Measurements from ENCODE around the gene CMPK1.

Gene CMPK1

DNA sequence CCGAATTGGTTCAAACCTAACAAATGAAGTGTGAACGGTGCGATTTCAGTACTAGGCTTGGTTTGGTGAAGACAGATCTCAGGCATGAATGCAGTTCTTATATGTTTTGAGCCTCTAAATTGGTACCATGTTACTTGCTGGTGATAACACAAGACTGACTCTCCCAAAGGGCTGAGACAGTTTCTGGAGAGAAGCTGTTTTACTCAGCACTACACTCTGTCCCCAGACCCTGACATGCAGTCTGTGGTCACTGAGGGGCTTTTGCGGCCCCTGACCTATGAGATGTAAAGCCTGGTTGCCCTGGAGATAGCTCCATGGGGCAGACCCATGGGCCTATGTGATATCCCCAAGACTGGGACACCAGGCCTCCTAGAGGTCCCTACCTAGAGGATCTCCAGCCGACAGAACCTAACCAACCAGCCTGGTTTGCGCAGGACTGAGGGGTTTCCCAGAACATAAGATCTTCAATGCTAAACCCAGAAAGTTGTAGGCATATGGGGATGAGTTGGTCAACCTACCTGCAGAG lies 63.1 kb downstream of the CMPK1 start:
- DNase-seq: no peak

DNA sequence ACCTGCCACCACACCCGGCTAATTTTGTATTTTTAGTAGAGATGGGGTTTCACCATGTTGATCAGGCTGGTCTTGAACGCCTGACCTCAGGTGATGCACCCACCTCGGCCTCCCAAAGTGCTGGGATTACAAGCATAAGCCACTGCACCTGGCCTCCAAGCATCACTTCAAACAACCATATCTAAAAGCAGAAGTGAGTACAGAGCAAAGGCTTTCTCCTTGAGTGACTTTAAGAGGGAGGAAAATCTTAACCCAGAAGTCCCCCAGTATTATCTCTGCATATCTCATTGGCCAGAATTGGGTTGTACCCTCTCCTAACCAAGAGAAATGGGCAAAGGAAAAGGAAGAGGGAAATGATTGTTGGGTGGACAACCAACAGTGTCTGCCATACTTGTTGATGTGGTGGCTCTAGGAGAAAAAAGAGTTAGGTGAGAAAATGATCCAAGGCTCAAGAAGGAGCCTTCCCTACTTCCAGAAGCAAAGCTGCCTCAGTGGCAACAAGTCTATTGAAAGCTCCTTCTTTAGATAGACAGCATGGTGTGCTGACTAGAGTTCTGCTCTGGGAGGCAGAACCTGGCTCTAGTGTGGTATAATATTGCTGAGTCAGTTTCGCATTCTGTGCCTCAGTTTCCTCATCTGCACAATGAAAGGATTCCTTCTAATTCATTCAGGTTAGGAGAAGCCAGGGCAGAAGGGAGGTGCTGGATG lies 65.7 kb downstream of the CMPK1 start:
- no peak for DNase-seq

DNA sequence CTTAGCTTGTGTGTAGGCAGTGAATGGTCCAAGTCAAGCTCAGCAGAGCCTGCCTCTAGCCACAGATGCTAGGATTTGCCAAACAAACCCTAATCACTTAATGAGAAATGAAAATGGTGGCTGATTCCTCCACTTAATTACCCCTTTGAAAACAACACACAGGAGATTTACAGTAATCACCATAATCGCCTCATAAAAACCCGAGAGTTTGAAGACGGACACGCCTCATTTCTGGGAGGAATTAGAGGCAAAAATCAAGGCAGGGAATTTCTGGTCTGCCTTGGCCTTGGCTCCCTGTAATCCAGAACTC lies 66.2 kb downstream of the CMPK1 start:
- no peak for DNase-seq

GRCh38 chr1:47401761-47402160 lies 68.2 kb downstream of the CMPK1 start:
- no peak for DNase-seq

DNA sequence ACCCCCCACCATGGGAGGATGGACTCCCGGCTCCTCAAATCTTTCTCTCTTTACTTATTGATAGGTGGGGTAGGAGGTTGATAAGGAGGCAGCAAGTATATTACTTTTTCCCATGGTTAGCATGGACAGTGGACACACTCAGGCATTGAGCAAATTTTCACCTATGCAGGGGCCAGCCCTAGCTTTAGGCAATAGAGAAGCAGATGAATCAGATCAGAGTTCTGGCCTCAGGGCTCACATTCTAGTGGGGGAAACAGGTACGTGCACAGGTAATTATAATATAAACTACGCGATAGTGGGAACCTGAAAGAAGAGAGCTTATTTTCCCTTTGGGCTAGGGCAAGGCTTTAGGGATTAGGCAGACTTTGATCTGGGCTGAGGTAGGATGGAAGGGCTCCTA lies 69.0 kb downstream of the CMPK1 start:
- DNase-seq: no peak

- DNase-seq: no peak
These were observed 69.8 kb downstream of the CMPK1 start for GRCh38 chr1:47403321-47403910.

DNA sequence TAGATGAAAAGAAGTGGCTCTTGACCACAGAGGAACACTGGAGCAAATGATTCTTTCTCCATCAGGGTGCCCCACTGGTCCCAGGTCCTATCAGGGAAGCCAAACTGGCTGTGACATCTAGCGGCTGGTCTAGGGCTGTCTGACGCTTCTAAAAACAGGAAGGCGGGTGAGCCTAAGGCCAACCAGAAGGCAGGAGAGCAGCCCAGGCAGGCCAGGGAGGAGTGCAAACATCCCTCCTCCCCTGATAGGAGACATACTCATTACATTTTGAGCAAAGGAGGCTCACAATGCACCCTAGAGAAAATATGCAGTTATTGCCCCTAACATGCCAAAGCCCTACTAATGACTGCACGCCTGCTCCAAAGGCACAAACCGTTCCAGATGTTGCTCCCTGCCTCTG lies 72.1 kb downstream of the CMPK1 start:
- no peak for DNase-seq

- DNase-seq: no peak
These were observed 73.4 kb downstream of the CMPK1 start for GRCh38 chr1:47406966-47407365.

DNA sequence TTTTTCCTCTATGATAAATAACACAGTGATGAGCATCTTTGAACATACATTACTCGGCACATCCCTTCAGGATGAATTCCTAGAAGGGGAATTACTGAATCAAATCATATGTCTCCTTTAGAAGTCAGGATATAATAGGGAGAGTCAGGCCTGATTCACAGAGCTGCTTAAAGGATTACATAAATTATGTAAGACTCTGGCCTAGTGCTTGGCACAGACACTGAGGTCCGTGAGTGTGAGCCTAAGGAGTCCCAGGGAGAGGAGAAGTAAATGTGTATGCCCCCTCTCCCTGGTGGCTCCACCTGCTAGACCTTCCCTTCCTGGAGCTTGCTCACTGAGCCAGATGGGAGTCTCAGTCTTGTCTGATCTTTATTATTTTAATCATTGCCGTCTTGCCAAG lies 73.9 kb downstream of the CMPK1 start:
- no peak for DNase-seq

- DNase-seq: no peak
These were observed 75.9 kb downstream of the CMPK1 start for GRCh38 chr1:47409311-47410067.

GRCh38 chr1:47410068-47410455 lies 76.5 kb downstream of the CMPK1 start:
- DNase-seq: no peak

- DNase-seq: no peak
These were observed 77.8 kb downstream of the CMPK1 start for GRCh38 chr1:47411436-47411835.

DNA sequence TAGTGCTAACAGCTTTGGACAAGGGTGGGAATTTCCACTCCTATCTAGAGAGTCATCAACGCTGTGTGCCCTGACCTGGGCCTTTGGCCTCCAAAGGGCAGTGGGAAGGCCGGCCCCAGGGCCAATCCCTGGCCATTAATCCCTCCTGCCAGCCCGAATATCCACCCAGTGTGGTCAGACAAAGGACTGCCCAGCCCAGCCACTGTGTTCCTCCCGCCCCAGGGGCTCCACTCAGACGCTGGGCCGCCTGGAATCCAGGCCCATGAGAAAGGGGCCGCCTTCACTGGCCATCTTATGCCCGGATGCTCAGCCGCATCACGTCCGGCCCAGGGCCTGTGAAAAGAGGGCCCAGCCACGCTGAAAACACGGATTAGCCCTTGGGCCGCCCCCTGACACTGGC lies 78.8 kb downstream of the CMPK1 start:
- no peak for DNase-seq

DNA sequence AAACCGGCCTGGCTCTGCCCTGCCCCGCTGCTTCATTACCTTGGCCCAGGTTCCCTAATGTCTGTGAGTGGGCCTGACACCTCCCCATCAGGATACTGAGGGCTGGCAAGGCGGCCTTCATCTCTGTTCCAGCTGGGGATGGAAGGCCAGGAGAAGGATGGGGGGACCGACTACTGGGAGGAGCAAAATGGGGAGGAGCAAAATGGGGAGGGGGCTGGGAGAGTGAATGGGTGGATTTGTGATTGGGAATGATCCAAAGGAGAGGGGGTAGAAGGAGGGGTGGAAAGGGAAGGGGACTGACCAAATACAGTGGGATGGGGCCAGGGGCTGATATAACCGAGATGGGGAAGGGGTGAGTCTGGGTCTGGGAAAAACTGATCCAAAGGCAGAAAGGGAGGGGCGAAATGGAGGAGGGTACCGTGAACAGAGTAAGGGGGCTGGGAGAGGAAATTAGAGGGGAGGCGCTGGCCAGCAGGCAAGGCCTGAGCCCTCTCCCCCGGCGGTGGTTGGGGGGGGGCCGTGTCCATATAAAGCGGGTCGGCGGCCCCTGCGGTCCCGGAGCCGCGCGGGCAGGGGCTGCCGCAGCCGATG lies 82.2 kb downstream of the CMPK1 start, which contains the start of gene FOXE3:
Gene FOXE3 (plus strand): TSS at position 558 of the 591 bp plus-strand sequence. CDS start 31 bp downstream, at position 589.
- no peak for DNase-seq

DNA sequence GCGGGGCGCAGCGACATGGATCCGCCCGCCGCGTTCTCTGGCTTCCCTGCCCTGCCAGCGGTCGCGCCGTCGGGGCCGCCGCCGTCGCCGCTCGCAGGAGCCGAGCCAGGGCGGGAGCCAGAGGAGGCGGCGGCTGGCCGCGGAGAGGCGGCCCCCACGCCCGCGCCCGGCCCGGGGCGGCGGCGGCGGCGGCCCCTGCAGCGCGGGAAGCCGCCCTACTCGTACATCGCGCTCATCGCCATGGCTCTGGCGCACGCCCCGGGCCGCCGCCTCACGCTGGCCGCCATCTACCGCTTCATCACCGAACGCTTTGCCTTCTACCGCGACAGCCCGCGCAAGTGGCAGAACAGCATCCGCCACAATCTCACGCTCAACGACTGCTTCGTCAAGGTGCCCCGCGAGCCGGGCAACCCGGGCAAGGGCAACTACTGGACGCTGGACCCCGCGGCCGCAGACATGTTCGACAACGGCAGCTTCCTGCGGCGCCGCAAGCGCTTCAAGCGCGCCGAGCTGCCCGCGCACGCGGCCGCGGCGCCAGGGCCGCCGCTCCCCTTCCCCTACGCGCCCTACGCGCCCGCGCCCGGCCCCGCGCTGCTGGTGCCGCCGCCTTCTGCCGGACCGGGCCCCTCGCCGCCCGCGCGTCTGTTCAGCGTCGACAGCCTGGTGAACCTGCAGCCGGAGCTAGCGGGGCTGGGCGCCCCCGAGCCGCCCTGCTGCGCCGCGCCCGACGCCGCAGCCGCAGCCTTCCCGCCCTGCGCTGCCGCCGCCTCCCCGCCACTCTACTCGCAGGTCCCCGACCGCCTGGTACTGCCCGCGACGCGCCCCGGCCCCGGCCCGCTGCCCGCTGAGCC lies 83.0 kb downstream of the CMPK1 start:
- no peak for DNase-seq

- DNase-seq: no peak
These were observed 83.8 kb downstream of the CMPK1 start for GRCh38 chr1:47417170-47418044.

DNA sequence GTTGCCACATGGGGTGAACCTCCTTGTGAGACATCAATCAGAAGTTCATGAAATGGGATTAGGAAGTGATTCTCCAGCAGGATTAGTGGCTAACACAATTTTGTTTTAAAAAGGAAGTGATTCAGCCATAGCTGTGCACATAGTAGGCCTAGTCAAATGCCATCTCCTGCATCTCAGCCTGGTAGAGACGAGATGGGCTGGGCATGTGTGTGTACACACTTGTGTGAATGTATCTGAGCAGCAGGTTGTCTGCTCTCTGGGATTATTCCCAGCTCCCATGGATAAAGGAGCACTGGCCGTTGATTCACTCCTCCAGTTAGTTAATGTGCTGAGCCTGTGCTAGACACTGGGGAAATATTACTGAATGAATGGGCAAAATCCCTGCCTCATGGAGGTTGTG lies 84.5 kb downstream of the CMPK1 start:
- DNase-seq: no peak

GRCh38 chr1:47418681-47419325 lies 85.2 kb downstream of the CMPK1 start:
- DNase-seq: no peak

GRCh38 chr1:47420547-47420946 lies 87.0 kb downstream of the CMPK1 start:
- no peak for DNase-seq

- no peak for DNase-seq
These were observed 90.3 kb downstream of the CMPK1 start for GRCh38 chr1:47423872-47424271.

DNA sequence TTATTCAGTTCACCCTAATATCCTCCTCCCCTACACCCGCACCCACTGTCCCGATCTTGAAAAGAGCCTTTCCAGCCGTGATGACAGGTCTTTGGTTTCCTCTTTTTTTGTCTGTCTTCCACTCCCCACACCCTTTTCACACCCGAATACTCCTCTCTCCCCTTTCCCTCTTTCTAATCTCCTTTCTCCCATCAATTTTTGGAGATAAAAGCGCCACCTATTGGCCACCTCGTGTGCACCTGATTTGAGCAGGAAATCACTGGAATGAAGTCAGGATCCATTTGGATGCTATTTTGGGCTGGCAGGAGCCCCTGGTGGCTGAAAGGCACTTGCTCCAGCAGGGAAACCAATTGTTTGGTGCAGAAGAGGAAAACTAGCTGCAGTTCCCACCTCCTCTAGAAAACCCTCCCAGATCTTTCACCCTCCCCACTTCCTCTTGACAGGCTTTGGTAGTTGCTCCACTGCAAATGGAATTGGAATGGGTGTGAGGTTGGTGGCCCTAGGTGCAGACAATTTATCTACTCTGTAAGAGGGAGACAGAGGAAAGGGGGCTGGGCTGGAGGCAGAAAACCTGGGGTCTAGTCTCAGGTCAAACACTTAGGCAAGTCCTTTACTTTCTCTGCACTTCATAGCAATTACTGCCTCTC lies 90.9 kb downstream of the CMPK1 start:
- DNase-seq: no peak
